HG03095 (cell line): ENCODE measurements around the gene OR4K1.
"Not testable (repeated sequence)": the region's sequence is repeated elsewhere in the genome, so short reads cannot be mapped to it uniquely, and the experiment has no call there.

Source experiments
- ATAC-seq: cut with Tn5 transposase; IDR thresholded peaks from one replicate; pipeline ENCODE4 v1.9.1; 2021; ENCODE audit warnings: moderate library complexity; ENCODE audit not compliant: unreplicated experiment

OR4K1 gene, protein sequence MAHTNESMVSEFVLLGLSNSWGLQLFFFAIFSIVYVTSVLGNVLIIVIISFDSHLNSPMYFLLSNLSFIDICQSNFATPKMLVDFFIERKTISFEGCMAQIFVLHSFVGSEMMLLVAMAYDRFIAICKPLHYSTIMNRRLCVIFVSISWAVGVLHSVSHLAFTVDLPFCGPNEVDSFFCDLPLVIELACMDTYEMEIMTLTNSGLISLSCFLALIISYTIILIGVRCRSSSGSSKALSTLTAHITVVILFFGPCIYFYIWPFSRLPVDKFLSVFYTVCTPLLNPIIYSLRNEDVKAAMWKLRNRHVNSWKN

DNA sequence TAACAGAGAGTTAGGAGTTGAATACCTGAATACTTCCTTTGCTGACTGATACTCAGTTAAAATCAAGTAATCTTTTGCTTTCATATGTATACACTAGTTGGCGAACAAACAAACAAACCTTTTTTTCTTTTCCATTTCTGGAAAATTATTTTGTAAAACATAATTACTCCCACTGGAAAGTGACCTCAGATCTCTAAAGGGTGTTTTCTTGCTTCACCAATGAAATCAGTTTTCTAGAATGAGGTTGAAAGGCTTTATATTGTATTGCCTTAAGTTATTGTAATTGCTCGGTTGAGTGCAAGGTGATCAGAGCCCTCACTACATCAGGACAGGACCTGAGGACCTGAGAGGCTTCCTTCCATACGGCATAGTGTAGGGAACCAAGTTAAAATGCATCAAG is at the start of gene OR4K1:
OR4K1 (plus strand) TSS at position 301 of the 400 bp plus-strand sequence. CDS start 4,750 bp downstream, outside the sequence.
- ATAC-seq: no peak

- no peak for ATAC-seq
Measured at GRCh38 chr14:19895282-19895681, 35.4 kb upstream of the OR4K1 start.

DNA sequence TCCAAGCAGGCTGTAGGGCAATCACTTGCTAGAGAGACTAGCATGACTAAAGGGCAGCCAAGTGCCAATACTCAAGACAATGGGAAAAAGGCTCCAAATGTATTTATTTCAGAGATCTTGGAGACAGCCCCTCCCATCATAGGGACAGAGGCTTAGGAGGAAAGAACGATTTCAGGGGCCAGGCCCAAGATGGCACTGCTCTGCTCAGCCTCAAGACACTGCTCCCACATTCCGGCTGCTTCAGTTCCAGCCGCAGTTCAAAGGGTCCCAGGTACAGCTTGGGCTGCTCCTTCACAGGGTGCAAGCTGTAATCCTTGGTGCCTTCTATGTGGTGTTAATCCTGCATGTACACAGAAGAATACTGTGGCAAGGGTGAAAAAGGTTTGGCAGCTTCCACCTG is 29.7 kb upstream of the OR4K1 start:
- ATAC-seq: no peak

GRCh38 chr14:19902409-19902808 is 28.3 kb upstream of the OR4K1 start:
- no peak for ATAC-seq

GRCh38 chr14:19906665-19907064 is 24.1 kb upstream of the OR4K1 start:
- ATAC-seq: no peak

DNA sequence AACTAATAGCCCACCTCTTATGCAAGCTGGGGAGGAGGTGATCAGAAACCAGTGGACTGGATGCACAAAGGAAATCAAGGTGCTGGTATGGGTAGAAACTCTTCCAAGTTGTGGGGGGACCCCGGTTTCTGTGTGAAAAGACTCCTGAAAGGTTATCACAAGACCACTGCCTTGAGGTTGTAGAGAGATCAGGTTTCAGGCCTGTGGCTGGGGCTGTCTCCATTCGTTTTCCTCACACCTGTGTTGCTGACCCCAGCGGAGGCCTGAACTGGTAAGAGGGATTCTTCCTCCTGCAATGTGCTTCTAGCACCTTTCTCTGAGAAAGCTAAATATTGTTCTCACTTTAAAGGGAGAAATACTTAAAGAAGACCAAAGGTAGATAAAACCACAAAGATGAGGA is 19.6 kb upstream of the OR4K1 start:
- no peak for ATAC-seq

DNA sequence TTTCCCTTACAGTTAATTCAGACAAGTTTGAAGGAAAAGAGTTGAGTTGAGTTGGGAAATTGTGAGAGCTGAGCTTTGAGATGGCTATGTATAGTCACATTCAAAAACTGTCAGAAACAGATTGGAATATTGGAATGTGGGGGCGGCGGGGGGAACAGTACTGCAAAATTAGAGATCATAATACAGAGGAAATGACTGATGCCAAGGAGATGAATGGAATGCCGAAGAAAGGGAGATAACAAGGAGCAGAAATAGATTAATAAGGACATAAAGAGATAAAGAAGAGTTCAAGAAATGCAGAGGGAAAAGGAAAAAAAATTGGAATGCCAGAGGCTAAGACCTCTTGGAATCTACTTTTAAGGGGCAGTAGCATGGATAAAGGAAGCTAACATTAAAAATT is 13.5 kb upstream of the OR4K1 start:
- ATAC-seq: no peak

DNA sequence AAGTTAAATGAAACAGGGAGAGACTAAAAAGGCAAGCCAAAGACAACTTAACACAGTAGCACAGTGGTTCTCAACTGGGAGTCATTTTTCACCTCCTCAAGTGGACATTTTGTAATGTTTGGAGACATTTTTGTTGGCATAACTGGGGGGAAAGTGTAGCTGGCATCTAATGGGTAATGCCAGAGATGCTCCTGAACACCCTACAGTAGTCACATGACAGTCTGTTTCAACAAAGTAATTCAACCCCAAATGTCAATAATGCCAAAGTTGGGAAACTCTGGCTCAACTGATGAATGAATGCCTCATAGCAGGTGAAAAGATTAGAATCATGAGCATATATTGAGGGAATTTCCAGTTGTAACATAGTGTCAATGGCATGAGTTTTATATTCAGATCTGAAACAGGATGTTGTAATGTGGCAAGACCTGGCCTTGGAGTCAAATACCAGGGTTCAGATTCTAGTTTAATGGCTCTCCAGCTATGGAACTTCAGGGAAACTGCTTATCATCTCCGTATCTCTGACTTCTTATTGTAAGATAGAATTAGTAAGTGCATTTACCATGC is 12.7 kb upstream of the OR4K1 start:
- no peak for ATAC-seq

DNA sequence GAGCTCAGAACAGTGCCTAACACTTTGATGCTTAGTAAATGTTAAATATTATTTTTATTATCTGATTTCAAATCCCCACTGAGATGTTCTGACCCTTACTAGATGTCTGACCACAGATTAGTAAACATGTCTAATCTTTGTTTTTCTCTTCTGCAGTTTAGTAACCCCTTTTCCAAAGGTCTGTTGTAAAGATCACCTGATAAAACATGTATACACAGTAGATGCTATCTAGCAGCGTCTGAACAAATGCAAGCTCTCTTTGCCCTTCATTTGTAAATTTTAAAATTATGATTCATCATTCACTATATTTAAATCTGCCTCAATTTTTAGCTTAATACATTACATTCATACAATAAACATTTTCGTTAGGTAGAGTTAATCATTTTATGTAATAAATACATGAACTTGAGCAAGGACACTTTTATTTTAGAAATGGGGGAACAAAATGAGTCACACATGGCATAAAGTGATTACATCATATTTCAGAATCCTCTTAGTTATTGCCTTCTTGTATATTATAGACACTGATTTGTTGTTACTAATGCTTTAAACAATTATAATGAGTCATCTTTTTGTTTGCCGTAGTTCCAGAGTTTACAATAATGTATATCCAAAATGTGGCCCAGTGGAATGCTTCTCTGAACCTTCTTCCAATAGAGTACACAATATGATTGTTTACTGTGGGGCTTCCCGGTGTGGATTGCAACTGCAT is 12.0 kb upstream of the OR4K1 start:
- no peak for ATAC-seq

- no peak for ATAC-seq
Measured at GRCh38 chr14:19920021-19920657, 10.6 kb upstream of the OR4K1 start, which contains the start of gene OR4K5. Gene OR4K5 (plus strand): TSS chr14:19920607. CDS start chr14:19920607, 0 bp downstream.

DNA sequence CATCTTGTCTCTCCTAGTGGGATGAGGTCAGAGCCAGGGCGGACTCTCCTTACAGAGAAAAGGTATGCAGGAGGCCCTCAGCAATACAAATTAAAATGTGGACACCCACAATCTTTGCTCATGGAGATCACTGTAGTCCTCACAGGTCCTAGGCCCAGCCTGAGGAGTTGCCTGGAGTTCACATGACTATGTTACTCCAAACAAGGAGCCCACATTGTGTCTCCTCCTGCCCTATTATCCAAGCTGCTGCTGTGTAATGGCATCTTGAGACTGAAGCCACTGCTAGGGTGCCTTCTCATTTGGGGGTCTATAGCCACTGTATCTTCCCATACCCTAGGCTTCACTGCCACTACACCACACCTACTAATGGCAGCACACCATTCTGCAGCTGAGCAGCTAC is 11.0 kb downstream of the OR4K1 start:
- no peak for ATAC-seq

- ATAC-seq: no peak
Measured at GRCh38 chr14:19947413-19948090, 16.8 kb downstream of the OR4K1 start.

GRCh38 chr14:19949218-19949617 is 18.5 kb downstream of the OR4K1 start:
- ATAC-seq: no peak

GRCh38 chr14:19969735-19970134 is 39.0 kb downstream of the OR4K1 start:
- ATAC-seq: not testable (repeated sequence)

DNA sequence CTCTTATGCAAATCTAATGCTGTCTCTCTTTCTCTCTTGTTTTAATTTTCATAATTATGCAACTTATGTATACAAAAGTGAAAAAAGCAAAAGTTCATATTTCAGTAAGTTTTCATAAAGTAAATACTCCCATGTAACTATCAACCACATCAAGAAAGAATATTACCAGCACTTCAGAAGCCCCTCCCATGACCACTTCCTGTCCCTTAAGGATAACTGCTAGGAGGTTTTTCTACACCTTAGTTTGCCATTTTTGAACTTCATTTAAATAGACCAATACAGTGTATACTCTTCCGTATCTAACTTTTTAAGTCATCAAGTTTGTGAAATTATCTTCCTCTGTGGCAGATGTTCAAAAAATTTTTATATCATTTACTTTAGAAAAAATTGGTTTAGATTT is 44.1 kb downstream of the OR4K1 start:
- ATAC-seq: no peak

DNA sequence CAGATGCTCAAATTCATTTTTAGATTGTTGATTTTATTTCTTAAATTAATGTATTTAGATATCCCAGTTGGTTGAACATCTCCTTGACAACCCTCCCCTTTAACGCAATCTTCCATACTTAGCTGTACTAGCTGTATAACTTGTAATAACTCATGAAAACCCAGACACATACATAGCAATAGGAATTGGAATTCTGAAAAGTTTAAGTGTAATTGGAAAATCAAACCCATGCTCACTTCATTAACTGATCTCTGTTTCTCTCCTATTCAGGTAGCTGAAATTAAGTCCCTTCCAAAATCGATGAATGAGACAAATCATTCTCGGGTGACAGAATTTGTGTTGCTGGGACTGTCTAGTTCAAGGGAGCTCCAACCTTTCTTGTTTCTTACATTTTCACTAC is 44.6 kb downstream of the OR4K1 start, which contains the start of gene OR4K15:
OR4K15 (plus strand) TSS at position 301 of the 400 bp plus-strand sequence; CDS start at position 301, 0 bp downstream.
- ATAC-seq: no peak
